ENCODE results near the gene FHDC1. TPM values are rescaled to one million over a fixed set of nuclear protein-coding genes. Genes with fewer than 3 reads are reported as not detected.
A peak's percentile ranks its signal among the peaks of the same experiment; 100 is the strongest.

The FHDC1 gene
- total and polyA plus RNA-seq, 8 donors = 2.9 to 13.4 (median 5.5) TPM

GRCh38 chr4:152949930-152950329, 13.8 kb downstream of the FHDC1 start:
- 42 to 66% (median 51%) methylated on average over 8 of the region's 8 CpGs for WGBS, 5 donors
- peak overlapping the region in 1 of 5 donors; percentile 52 for H3K27ac ChIP-seq
- no peaks in the 10 kb centered on the region for H3K9me3 ChIP-seq
- intact Hi-C loops (cut with DNase I; ENCODE audit: low total_unique reads) = no loop called here
- H3K4me3 ChIP-seq = no peak overlapping the region
- H3K36me3 ChIP-seq = peaks cover 0 to 17% (median 9%) of the 10 kb centered on the region in 4 donors
- no peak for TF ChIP-seq POLR2A (IDR thresholded peaks at IDR 0.05)
- no peak for TF ChIP-seq EP300 (IDR thresholded peaks at IDR 0.05)
- no peak for TF ChIP-seq POLR2AphosphoS5 (IDR thresholded peaks at IDR 0.05)
- no peak for TF ChIP-seq CTCF (IDR thresholded peaks at IDR 0.05)
- peaks cover 7 to 20% (median 17%) of the 10 kb centered on the region in 4 donors for H3K4me1 ChIP-seq
- no peaks in the 10 kb centered on the region for H3K27me3 ChIP-seq
- DNase-seq = no peak

- Histone ChIP-seq H3K27me3 (no peaks in the 10 kb centered on the region), H3K9me3 (no peaks in the 10 kb centered on the region), H3K27ac (peak overlapping the region; percentile 4 to 54 (median 44)), H3K4me1 (peaks cover 7 to 20% (median 17%) of the 10 kb centered on the region in 4 donors), H3K4me3 (no peak overlapping the region), H3K36me3 (peaks cover 0 to 18% (median 9%) of the 10 kb centered on the region in 4 donors)
- intact Hi-C loops (cut with DNase I; ENCODE audit: low total_unique reads) = no loop called here
- DNase-seq = no peak
- TF ChIP-seq EP300 (IDR thresholded peaks at IDR 0.05) (no peak), CTCF (IDR thresholded peaks at IDR 0.05) (no peak), POLR2AphosphoS5 (IDR thresholded peaks at IDR 0.05) (no peak), POLR2A (IDR thresholded peaks at IDR 0.05) (no peak)
- WGBS, 5 donors = 38 to 69% (median 51%) methylated on average over 11 of the region's 11 CpGs
Measured at GRCh38 chr4:152950402-152951274, 14.5 kb downstream of the FHDC1 start.

GRCh38 chr4:152951348-152951747, 15.2 kb downstream of the FHDC1 start:
- intact Hi-C loops (cut with DNase I; ENCODE audit: low total_unique reads) = no loop called here
- TF ChIP-seq POLR2AphosphoS5 (IDR thresholded peaks at IDR 0.05) (no peak), POLR2A (IDR thresholded peaks at IDR 0.05) (no peak), EP300 (IDR thresholded peaks at IDR 0.05) (no peak)
- 34 to 55% (median 43%) methylated on average over 3 of the region's 3 CpGs for WGBS, 5 donors
- H3K36me3 ChIP-seq = peaks cover 0 to 18% (median 9%) of the 10 kb centered on the region in 4 donors
- peaks cover 10 to 23% (median 19%) of the 10 kb centered on the region in 4 donors for H3K4me1 ChIP-seq
- DNase-seq = peak in 1 of 2 donors; percentile 58
- H3K27me3 ChIP-seq = no peaks in the 10 kb centered on the region
- H3K27ac ChIP-seq = peak overlapping the region in 2 of 5 donors; percentile 4 to 52
- H3K9me3 ChIP-seq = no peaks in the 10 kb centered on the region
- no peak overlapping the region for H3K4me3 ChIP-seq

GRCh38 chr4:152953514-152953913, 17.4 kb downstream of the FHDC1 start:
- 82 to 92% (median 88%) methylated on average over 3 of the region's 3 CpGs for WGBS, 5 donors
- no peak overlapping the region for H3K27ac ChIP-seq
- H3K4me1 ChIP-seq = peaks cover 24 to 43% (median 36%) of the 10 kb centered on the region in 4 donors
- H3K9me3 ChIP-seq = no peaks in the 10 kb centered on the region
- no peak overlapping the region for H3K4me3 ChIP-seq
- peaks cover 0 to 18% (median 9%) of the 10 kb centered on the region in 4 donors for H3K36me3 ChIP-seq
- no peaks in the 10 kb centered on the region for H3K27me3 ChIP-seq
- DNase-seq = no peak
- intact Hi-C loops (cut with DNase I; ENCODE audit: low total_unique reads) = no loop called here
- TF ChIP-seq POLR2AphosphoS5 (IDR thresholded peaks at IDR 0.05) (no peak), EP300 (IDR thresholded peaks at IDR 0.05) (no peak), CTCF (IDR thresholded peaks at IDR 0.05) (no peak), POLR2A (IDR thresholded peaks at IDR 0.05) (no peak)
